Measurements from ENCODE around the gene GRIN2A. TPM values are rescaled to one million over a fixed set of nuclear protein-coding genes. Genes with fewer than 3 reads are reported as not detected.

The GRIN2A gene
- total and polyA plus RNA-seq, 10 donors, result under 0.01 to 0.10 (median 0.03) TPM; not detected in 7

- Histone ChIP-seq H3K4me3 (no peak overlapping the region), H3K36me3 (no peaks in the 10 kb centered on the region), H3K27me3 (replicated peaks in 1 of 7) (no peaks in the 10 kb centered on the region), H3K4me1 (no peaks in the 10 kb centered on the region), H3K27ac (no peak overlapping the region), H3K9me3 (no peaks in the 10 kb centered on the region)
- no peak for DNase-seq
- TF ChIP-seq POLR2AphosphoS5 (IDR thresholded peaks at IDR 0.05) (no peak), CTCF (IDR thresholded peaks at IDR 0.05 in 8 of 11, conservative IDR thresholded peaks at IDR 0.05 in 3 of 11) (no peak), POLR2A (IDR thresholded peaks at IDR 0.05) (no peak)
- 46 to 58% (median 56%) methylated on average over 4 of the region's 4 CpGs for WGBS, 5 donors
- intact Hi-C loops (cut with DNase I; ENCODE audit: low total_unique reads), result no loop called here
Measured at GRCh38 chr16:9817586-9817985, 364.6 kb downstream of the GRIN2A start.

- H3K27me3 ChIP-seq (replicated peaks in 1 of 7), result no peaks in the 10 kb centered on the region
- TF ChIP-seq POLR2A (IDR thresholded peaks at IDR 0.05), result no peak
- no peak for TF ChIP-seq POLR2AphosphoS5 (IDR thresholded peaks at IDR 0.05)
- TF ChIP-seq CTCF (IDR thresholded peaks at IDR 0.05 in 8 of 11, conservative IDR thresholded peaks at IDR 0.05 in 3 of 11), result no peak
- no peaks in the 10 kb centered on the region for H3K4me1 ChIP-seq
- intact Hi-C loops (cut with DNase I; ENCODE audit: low total_unique reads), result no loop called here
- no peak overlapping the region for H3K27ac ChIP-seq
- no peaks in the 10 kb centered on the region for H3K36me3 ChIP-seq
- H3K4me3 ChIP-seq, result no peak overlapping the region
- no peaks in the 10 kb centered on the region for H3K9me3 ChIP-seq
- DNase-seq, result no peak
- 49 to 69% (median 62%) methylated on average over 2 of the region's 2 CpGs for WGBS, 5 donors
Measured at GRCh38 chr16:9816644-9817043, 365.6 kb downstream of the GRIN2A start.

GRCh38 chr16:9813665-9814064 lies 368.6 kb downstream of the GRIN2A start:
- DNase-seq, result no peak
- Histone ChIP-seq H3K9me3 (no peaks in the 10 kb centered on the region), H3K4me1 (no peaks in the 10 kb centered on the region), H3K27me3 (replicated peaks in 1 of 7) (peaks cover 0 to 11% (median 0%) of the 10 kb centered on the region in 7 donors), H3K4me3 (no peak overlapping the region), H3K36me3 (no peaks in the 10 kb centered on the region), H3K27ac (no peak overlapping the region)
- intact Hi-C loops (cut with DNase I; ENCODE audit: low total_unique reads), result no loop called here
- TF ChIP-seq POLR2AphosphoS5 (IDR thresholded peaks at IDR 0.05) (no peak), CTCF (IDR thresholded peaks at IDR 0.05 in 8 of 11, conservative IDR thresholded peaks at IDR 0.05 in 3 of 11) (no peak), POLR2A (IDR thresholded peaks at IDR 0.05) (no peak)
- 66 to 95% (median 88%) methylated on average over 4 of the region's 4 CpGs for WGBS, 5 donors

- DNase-seq, result no peak
- 71 to 83% (median 81%) methylated on average over 5 of the region's 5 CpGs for WGBS, 5 donors
- H3K27ac ChIP-seq, result no peak overlapping the region
- peaks cover 0 to 10% (median 0%) of the 10 kb centered on the region in 8 donors for H3K9me3 ChIP-seq
- H3K4me3 ChIP-seq, result no peak overlapping the region
- no peak for TF ChIP-seq POLR2A (IDR thresholded peaks at IDR 0.05)
- TF ChIP-seq CTCF (IDR thresholded peaks at IDR 0.05 in 8 of 11, conservative IDR thresholded peaks at IDR 0.05 in 3 of 11), result no peak
- no peak for TF ChIP-seq POLR2AphosphoS5 (IDR thresholded peaks at IDR 0.05)
- no peaks in the 10 kb centered on the region for H3K36me3 ChIP-seq
- intact Hi-C loops (cut with DNase I; ENCODE audit: low total_unique reads), result no loop called here
- peaks cover 0 to 11% (median 0%) of the 10 kb centered on the region in 7 donors for H3K27me3 ChIP-seq (replicated peaks in 1 of 7)
- H3K4me1 ChIP-seq, result no peaks in the 10 kb centered on the region
Measured at GRCh38 chr16:9808210-9808609, 374.0 kb downstream of the GRIN2A start.

Measured in spleen (tissue), 11 donors.